ENCODE data around the gene SGSM2. TPM values are rescaled to one million over a fixed set of nuclear protein-coding genes. Genes with fewer than 3 reads are reported as not detected.

The SGSM2 gene
- total RNA-seq, 6 experiments from 2014 or later = 22.4 to 28.2 (median 26.1) TPM

DNA sequence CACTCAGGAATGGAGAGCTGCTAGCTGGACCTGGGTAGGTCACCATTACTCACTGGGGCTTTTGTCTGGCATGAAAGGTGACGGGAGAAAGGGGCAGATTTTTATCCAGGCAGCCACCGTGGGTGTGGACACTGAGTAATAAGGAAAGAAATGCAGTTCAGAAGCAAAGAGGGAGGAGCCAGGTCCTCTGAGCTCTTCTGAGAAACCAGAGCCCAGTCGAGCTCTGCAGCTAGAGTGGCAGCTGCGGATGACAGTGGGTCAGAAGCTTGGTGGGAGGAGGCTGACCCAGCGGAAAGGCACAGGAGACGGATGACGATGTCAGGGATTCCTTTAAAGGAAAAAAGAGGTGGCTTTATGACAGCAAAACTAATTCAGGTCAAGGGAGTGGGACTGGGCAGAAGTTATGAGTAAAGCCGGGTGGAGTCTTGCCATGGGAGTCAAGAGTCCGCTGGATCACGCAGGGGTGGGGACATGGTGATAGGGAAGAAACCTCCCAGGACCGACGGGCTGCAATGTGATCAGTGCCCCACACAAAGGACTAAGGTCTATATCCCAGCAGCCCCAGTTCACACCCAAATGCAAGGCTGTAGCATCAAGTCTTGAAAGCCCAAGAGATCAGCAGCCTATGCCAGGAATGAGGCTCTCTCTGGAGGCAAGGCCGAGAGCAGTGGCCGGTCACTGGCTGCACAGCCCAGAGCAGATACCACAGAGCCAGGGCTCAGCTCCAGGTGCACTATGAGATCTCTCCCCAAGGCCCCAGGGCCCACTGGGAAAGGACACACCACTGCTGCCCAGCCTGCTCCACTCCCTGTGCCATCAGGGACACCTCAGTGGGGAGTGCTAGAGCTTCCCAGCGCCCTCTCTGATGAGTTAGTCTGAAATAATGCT is 69.8 kb downstream of the SGSM2 start:
- no peaks in the 10 kb centered on the region for H3K27me3 Mint-ChIP-seq (ENCODE audit: insufficient read depth)
- H3K36me3 Mint-ChIP-seq (ENCODE audit: low read depth) = peaks cover 13% of the 10 kb centered on the region; the same call in 1 of the 2 replicates
- no peak for TF ChIP-seq CTCF (IDR thresholded peaks at IDR 0.05)
- peaks cover 58% of the 10 kb centered on the region for H3K4me1 Mint-ChIP-seq (ENCODE audit: low read depth)
- H3K4me3 Mint-ChIP-seq = peak overlapping the region; percentile 81
- no peaks in the 10 kb centered on the region for H3K9me3 Mint-ChIP-seq
- peak overlapping the region; percentile 99 for H3K27ac Mint-ChIP-seq
- peak; percentile 97 for DNase-seq

DNA sequence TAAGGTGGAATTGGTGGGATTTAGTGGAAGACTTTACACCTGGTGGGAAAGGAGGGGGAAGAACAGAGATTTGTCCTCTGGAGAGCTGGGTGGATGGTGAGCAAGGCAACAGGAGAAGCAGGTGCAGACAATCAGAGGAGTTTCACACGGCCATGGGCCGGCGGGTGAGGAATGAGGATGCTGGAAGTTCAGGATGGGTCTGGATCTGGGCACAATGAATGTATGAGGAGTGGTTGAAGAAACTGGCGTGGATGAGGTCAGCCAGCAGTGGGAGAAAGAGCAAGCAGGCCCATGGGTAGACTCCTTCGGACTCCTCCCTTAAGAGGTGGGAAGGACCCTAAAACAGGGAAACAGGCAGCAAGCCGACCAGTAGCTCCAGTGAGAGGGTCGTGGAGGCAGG is 73.7 kb downstream of the SGSM2 start:
- peaks cover 20% of the 10 kb centered on the region for H3K4me1 Mint-ChIP-seq (ENCODE audit: low read depth)
- no peak overlapping the region for H3K4me3 Mint-ChIP-seq
- no peak for DNase-seq
- H3K36me3 Mint-ChIP-seq (ENCODE audit: low read depth) = peaks cover 7% of the 10 kb centered on the region; the same call in 1 of the 2 replicates
- H3K9me3 Mint-ChIP-seq = no peaks in the 10 kb centered on the region
- no peak overlapping the region; the same call in 1 of the 2 replicates for H3K27ac Mint-ChIP-seq
- TF ChIP-seq CTCF (IDR thresholded peaks at IDR 0.05) = peak; percentile 26; the same call in 1 of the 2 replicates
- peaks cover 3% of the 10 kb centered on the region; the same call in 1 of the 2 replicates for H3K27me3 Mint-ChIP-seq (ENCODE audit: insufficient read depth)

GRCh38 chr17:2412561-2413021 is 75.3 kb downstream of the SGSM2 start:
- DNase-seq = no peak
- Mint-ChIP-seq H3K9me3 (no peaks in the 10 kb centered on the region), H3K27me3 (ENCODE audit: insufficient read depth) (peaks cover 3% of the 10 kb centered on the region; the same call in 1 of the 2 replicates), H3K4me1 (ENCODE audit: low read depth) (peaks cover 10% of the 10 kb centered on the region), H3K27ac (peak overlapping the region; percentile 53; the same call in 1 of the 2 replicates), H3K36me3 (ENCODE audit: low read depth) (peaks cover 7% of the 10 kb centered on the region; the same call in 1 of the 2 replicates), H3K4me3 (no peak overlapping the region)
- peak; percentile 59 for TF ChIP-seq CTCF (IDR thresholded peaks at IDR 0.05)

DNA sequence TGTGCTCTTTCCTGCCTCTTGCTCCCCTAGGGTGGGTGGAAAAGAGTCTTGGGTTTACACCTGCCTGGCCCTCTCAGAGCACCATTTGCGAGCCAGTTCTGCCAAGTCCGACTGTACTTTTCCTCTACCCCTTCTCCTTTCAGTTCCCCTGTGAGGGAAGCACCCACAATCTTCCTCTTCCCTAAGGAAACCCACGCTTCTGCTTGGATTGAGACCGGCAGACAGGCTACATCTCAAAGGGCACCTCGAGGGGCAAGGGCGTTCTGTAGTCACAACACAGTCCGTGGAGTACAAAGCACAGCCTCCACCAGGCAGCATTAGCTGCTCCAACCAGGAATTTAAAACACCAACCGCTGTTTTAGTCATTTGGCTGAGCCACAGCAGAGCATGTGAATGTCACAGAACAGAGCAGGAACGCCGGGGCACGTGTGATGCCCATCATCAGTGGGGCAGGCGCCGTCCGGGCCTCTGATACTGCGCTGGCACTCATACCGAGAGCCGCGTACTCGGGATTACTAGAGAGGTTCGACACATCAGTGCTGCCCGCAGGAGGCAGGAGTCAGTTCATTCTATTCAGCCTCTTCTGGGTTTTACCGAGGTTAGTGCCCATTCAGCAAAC is 77.3 kb downstream of the SGSM2 start:
- Mint-ChIP-seq H3K4me1 (ENCODE audit: low read depth) (peaks cover 11% of the 10 kb centered on the region), H3K27ac (peak overlapping the region; percentile 42; the same call in 1 of the 2 replicates)

More for the DNA sequence above, 77.3 kb downstream of the SGSM2 start:
- no peak for TF ChIP-seq CTCF (IDR thresholded peaks at IDR 0.05)
- DNase-seq = no peak
- H3K27me3 Mint-ChIP-seq (ENCODE audit: insufficient read depth) = peaks cover 3% of the 10 kb centered on the region; the same call in 1 of the 2 replicates
- H3K36me3 Mint-ChIP-seq (ENCODE audit: low read depth) = peaks cover 7% of the 10 kb centered on the region; the same call in 1 of the 2 replicates
- no peaks in the 10 kb centered on the region for H3K9me3 Mint-ChIP-seq
- no peak overlapping the region for H3K4me3 Mint-ChIP-seq
